Activated CD8-positive, alpha-beta memory T cell treated with anti-CD3 and anti-CD28 coated beads, Interleukin-2, amount 50 U/mL, for 24 hours (primary cell): ENCODE measurements around the gene SLC25A17.
"Not testable (repeated sequence)": the region's sequence is repeated elsewhere in the genome, so short reads cannot be mapped to it uniquely, and the experiment has no call there.

Experiments
- DNase-seq: peaks from one replicate; pipeline ENCODE4 v3.0.0-alpha.2; 2020; ENCODE audit errors: extremely low read depth

Gene SLC25A17

GRCh38 chr22:40818192-40818746, 877 bp downstream of the SLC25A17 start:
- DNase-seq: no peak

GRCh38 chr22:40817737-40818136, 1.4 kb downstream of the SLC25A17 start:
- DNase-seq: no peak

- no peak for DNase-seq
Measured at GRCh38 chr22:40813912-40814315, 5.2 kb downstream of the SLC25A17 start.

DNA sequence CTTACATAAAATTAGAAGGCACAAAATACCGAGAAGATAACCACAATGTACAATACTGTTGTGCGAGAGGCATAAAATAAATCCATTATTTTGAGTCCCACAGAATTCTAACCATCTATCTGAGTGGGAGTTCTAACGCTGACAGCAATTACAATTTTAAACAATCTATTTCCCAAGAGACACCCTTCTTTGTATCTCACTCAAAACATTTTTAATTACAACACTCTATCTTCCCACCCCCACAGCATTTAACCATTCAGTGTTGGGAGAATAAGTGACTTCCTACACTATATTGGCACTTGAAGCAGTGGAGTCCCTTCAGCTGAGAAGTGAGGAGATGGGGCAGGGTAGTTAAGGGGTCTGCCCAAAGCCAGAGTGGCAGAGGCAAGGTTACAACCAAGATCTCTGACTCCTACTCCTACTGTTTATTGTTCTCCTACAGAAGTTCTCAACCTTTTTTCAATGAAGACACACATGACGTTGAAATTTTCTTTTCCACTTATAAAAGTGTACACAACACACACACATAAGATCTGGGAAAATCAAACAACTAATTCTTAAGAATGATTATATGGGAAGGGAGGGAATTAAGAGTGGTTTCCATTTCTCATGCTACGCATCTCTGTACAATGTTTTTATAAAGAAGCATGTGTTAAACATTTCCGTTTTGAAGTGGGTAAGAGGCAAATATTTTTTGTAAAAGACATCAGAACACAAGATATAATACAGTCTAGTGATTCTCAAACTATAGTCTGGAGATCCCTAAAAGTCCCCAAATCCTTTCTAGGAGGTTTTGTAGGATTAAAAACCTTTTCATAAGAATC, 10.9 kb downstream of the SLC25A17 start:
- DNase-seq: no peak

DNA sequence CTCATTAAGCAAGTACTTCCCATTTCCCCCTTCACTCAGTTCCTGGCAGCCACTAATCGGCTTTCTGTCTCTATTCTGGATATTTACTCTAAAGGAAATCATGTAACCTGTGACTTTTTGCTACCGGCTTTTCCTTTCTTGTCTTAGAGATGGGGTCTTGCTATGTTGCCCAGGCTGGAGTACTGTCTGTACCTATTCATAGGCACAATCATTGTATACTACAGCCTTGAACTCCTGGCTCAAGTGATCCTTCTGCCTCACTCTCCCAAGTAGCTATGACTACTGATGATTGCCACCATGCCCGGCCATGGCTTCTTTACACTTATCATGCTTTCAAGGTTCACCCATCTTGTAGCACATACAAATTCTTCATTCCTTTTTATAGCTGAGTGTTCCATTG, 12.4 kb downstream of the SLC25A17 start:
- DNase-seq: no peak

- no peak for DNase-seq
Measured at GRCh38 chr22:40805699-40806203, 13.4 kb downstream of the SLC25A17 start.

- no peak for DNase-seq
Measured at GRCh38 chr22:40805239-40805638, 13.9 kb downstream of the SLC25A17 start.

DNA sequence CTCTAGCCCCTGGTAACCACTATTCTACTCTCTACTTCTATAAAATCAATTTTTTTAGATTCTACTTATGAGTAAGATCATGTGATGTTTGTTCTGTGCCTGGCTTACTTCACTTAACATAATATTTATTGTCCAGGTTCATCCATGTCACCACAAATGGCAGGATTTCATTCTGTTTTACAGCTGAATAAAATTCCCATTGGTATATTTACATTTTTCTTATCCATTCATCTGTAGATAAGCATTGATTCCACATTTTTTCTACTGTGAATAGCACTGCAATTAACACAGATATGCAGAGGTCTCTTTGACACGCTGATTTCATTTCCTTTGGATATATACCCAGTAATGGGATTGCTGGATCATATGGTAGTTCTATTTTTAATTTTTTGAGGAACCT, 15.8 kb downstream of the SLC25A17 start:
- no peak for DNase-seq

DNA sequence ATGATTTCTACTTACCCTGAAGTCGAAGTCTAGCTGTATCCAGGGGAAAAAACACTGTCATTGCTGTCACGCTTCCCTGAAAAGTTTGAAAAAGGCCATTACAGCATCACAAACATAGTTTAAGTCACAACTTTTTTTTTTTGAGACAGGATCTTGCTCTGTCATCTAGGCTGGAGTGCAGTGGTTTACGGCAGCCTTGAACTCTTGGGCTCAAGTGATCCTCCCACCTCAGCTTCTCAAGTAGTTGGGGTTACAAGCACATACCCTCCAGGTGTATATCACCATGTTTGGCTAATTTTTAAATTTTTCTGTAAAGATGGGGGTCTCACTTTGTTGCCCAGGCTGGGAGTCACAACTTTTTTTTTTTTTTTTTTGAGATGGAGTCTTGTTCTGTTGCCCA, 20.1 kb downstream of the SLC25A17 start:
- DNase-seq: no peak

DNA sequence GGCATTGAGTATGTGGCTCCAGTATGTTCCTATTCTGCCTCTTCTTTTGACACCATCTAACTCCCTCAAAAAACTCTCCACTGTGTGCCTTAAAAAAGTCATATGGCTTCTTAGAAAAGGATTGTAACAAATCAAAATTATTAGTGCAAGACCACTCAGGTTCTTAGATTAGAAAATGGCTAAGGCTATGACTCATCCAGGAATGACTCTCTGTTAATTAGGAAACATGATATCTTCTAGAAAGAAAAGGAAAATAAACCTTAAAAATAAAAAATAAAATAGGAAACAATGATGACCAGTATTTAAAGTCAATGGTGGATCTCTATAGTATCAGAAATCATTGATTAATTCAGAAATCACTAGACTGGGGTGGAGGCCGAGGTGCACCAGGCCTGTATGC, 21.7 kb downstream of the SLC25A17 start:
- DNase-seq: no peak

DNA sequence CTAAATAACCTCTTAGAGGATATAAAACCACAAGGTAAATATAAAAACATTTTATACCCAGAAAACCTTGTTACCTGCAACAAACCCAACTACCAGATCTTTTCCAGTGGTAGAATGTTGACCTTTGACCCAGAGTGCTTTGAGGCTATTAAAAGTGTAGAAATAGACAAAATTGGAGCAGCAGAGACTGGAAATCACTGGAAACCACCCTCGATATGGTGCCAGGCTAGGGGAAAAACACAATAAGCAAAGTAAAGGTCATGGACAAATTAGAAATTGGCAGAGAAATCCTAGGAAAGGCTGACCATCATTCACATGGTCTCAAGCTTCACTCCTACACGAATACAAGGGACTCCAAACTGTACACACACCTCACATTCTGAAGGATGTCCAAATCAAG, 26.7 kb downstream of the SLC25A17 start:
- DNase-seq: no peak

DNA sequence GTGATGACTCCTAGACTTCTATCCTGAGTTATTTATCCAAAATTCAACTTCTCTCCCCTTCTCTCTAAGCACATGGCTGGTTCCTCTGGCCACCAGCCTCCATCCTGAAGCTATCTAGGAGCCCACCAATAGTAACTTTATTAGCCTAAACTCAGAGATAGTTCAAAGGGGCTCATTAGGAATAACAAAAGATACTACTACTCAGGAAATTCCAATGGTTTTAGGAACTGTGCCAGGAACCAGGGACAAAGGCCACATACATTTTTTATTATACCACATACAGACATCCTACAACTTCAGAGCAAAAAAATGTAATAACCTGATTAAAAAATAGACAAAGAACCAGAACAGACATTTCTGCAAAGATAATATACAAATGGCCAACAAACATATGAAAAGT, 27.9 kb downstream of the SLC25A17 start:
- no peak for DNase-seq

GRCh38 chr22:40789131-40789530, 30.0 kb downstream of the SLC25A17 start:
- DNase-seq: no peak

DNA sequence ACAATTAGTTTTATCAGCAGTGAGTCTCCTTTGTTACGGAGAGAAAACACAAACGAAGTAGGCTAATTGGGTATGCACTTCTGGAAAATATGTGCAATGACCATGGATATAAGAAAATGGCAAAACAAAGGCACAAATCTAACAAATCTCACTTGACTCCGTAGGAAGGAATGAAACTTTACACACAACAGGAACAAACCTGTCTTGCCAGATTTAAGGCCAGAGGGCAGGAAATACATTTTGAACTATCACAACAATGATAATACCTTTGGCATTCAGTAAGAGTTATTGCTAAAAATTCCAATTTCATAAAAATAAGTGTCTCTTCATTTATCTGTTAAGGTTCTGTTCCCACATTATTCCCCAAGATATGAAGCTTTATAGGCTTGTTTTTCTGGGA, 36.6 kb downstream of the SLC25A17 start:
- no peak for DNase-seq

DNA sequence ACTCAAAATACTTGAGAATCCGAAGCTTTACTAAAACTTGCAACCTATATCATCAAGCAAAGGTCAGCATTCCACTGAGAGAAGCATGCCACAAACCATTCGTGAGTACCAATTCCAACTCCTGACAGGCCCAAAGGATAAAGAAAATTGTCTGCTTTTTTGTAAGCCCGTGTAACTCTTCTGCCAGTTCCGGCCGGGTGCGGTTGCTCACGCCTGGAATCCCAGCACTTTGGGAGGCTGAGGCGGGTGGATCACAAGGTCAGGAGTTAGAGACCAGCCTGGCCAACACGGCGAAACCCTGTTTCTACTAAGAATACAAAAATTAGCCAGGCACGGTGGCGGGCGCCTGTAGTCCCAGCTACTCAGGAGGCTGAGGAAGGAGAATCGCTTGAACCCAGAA, 37.4 kb downstream of the SLC25A17 start:
- not testable (repeated sequence) for DNase-seq

DNA sequence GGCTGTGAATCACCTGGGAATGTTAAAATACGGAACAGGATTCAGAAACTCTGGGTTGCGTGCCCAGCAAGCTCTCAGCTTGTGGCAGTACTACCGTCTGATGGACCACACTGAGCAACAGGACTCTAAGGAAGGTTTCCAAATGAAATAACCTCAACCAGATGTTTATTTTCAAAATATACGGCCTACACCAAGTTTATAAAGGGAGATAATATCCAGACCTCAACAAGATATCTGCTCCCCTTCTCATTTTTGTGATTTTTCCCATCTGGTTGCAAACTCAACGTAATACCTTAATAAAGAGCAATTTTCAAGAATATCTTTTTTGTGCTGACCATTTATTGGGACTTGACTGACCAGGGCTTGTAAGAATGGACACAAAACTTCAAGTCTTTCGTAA, 49.4 kb downstream of the SLC25A17 start:
- no peak for DNase-seq

GRCh38 chr22:40768206-40768605, 50.9 kb downstream of the SLC25A17 start:
- DNase-seq: no peak

DNA sequence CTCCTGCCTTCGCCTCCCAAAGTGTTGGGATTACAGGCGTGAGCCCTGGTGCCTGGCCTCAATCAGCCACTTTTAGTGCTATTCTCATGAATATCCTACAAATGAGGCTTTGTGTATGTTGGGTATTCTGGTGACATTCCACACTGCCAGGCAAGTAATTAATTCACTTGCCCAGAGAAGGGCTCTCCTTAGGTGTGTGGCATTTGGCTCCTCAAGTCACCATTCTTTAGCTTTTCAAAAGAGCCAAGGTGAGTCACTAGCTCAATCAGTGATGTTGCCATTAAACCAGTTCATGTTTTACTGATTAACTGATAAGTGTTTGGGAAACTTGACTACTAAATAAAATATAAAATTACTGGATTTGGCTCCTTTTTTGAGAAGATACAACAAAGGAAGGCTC, 52.2 kb downstream of the SLC25A17 start:
- no peak for DNase-seq

- DNase-seq: no peak
Measured at GRCh38 chr22:40764763-40765441, 54.2 kb downstream of the SLC25A17 start.

DNA sequence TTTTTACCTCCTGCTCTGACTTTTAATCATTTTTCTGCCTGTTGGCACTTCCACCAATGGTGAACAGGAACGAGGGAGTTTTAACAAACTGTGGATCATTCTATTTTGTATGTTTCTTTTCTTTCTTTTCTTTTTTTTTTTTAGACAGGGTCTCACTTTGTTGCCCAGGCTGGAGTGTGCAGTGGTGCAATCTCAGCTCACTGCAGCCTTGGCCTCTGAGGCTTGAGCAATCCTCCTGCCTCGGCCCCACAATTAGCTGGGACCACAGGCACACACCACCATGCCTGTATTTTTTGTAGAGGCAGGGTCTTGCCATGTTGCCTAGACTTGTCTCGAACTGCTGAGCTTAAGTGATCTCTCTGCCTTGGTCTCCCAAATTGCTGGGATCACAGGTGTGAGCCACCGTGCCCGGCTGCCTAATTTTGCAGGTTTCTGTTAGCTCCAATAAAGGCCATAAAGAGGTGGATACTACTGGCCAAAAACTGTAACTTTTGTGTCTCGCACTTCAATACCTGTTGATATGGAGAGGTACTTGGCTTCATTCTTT, 59.8 kb downstream of the SLC25A17 start:
- no peak for DNase-seq

GRCh38 chr22:40758851-40759250, 60.3 kb downstream of the SLC25A17 start:
- not testable (repeated sequence) for DNase-seq

- DNase-seq: no peak
Measured at GRCh38 chr22:40758390-40758789, 60.8 kb downstream of the SLC25A17 start.

DNA sequence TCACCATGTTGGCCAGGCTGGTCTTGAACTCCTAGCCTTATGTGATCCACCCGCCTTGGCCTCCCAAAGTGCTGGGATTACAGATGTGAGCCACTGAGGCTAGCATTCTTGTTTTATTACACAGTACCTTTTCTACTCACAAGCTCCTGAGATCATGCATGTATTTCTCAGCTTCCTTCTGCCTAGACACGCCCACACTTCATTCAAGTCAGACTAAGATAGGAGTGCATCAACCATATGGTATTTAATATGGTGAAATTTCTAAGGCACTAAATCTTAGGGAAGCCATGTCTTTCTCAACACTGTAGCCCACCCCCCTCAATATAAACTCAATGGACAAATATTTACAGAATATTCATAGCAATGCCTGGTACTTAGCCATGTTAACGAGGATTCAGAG, 62.1 kb downstream of the SLC25A17 start:
- DNase-seq: no peak
